OCI-LY3 (cell line): ENCODE measurements around the gene CAD.

ENCODE experiments used
- H2AFZ ChIP-seq: fragments of 200-600, 300-600 bp; shearing (Covaris generic); 2 replicates; pipeline ENCODE4 v1.6.0; 2014; ENCODE audit warnings: antibody characterized with exemption, low read depth, low read length
- H3K27ac ChIP-seq: fragments of 200-600, 300-600 bp; sonication (generic); 2 replicates; pipeline ENCODE4 v1.5.1; 2014; ENCODE audit warnings: mild to moderate bottlenecking, low read length, moderate library complexity, mixed read lengths
- H3K27me3 ChIP-seq: fragments of 200-600, 300-600 bp; sonication (generic); 2 replicates; pipeline ENCODE4 v1.6.1; 2014; ENCODE audit warnings: low read depth, low read length, mixed read lengths
- H3K36me3 ChIP-seq: fragments of 200-600, 300-600 bp; sonication (generic); replicated peaks from 2 replicates; pipeline ENCODE3; 2014; ENCODE audit warnings: low read depth, low read length, mixed read lengths
- H3K4me1 ChIP-seq: fragments of 300-600, 200-600 bp; sonication (generic); 2 replicates; pipeline ENCODE4 v1.6.1; 2014; ENCODE audit warnings: low read length, mixed read lengths
- H3K4me2 ChIP-seq: fragments of 200-600, 300-600 bp; sonication (generic); 2 replicates; pipeline ENCODE4 v1.6.1; 2014; ENCODE audit warnings: low read length, mixed read lengths
- H3K4me3 ChIP-seq: fragments of 300-600, 200-600 bp; sonication (generic); 2 replicates; pipeline ENCODE4 v1.5.1; 2014; ENCODE audit warnings: antibody characterized with exemption, mild to moderate bottlenecking, low read length, moderate library complexity
- H3K79me2 ChIP-seq: fragments of 300-600, 200-600 bp; shearing (Covaris generic); 2 replicates; pipeline ENCODE4 v1.6.1; 2014; ENCODE audit warnings: mild to moderate bottlenecking, low read length, mixed read lengths
- H3K9ac ChIP-seq: fragments of 300-600, 200-600 bp; shearing (Covaris generic); 2 replicates; pipeline ENCODE4 v1.6.0; 2014; ENCODE audit warnings: mild to moderate bottlenecking, low read length, moderate library complexity
- H3K9me3 ChIP-seq: fragments of 200-600, 300-600 bp; shearing (Covaris generic); 2 replicates; pipeline ENCODE4 v1.6.1; 2014; ENCODE audit warnings: low read length, mixed read lengths; ENCODE audit not compliant: insufficient read depth
- H4K20me1 ChIP-seq: fragments of 200-600, 300-600 bp; sonication (generic); 2 replicates; pipeline ENCODE4 v1.6.1; 2016; ENCODE audit warnings: low read length, mixed read lengths; ENCODE audit not compliant: insufficient read depth
- EZH2phosphoT487 ChIP-seq: fragments of 200-600 bp; shearing (Covaris generic); IDR thresholded peaks from 2 replicates; pipeline ENCODE4 v1.6.1; 2018; ENCODE audit warnings: antibody characterized with exemption, mixed run types, low read depth
- TF ChIP-seq, protein P1 (sequence below): fragments of 200-600, 300-600 bp; sonication (generic); IDR thresholded peaks from 2 replicates; pipeline ENCODE4 v1.5.1; 2014; ENCODE audit warnings: antibody characterized with exemption, low read length, low read depth

The CAD gene

GRCh38 chr2:27211241-27211942 is 5.8 kb upstream of the CAD start:
- Histone ChIP-seq H3K4me1 (peaks cover 11% of the 10 kb centered on the region), H3K9me3 (no peaks in the 10 kb centered on the region), H4K20me1 (no peaks in the 10 kb centered on the region), H3K27me3 (no peaks in the 10 kb centered on the region), H3K9ac (peak overlapping the region; percentile 83), H3K27ac (no peak overlapping the region), H3K4me3 (peak overlapping the region; percentile 88), H2AFZ (no peak overlapping the region), H3K4me2 (peak overlapping the region; percentile 85), H3K36me3 (peaks cover 21% of the 10 kb centered on the region), H3K79me2 (peaks cover 18% of the 10 kb centered on the region)
- TF ChIP-seq EZH2phosphoT487: no peak
- TF ChIP-seq, protein P1, sequence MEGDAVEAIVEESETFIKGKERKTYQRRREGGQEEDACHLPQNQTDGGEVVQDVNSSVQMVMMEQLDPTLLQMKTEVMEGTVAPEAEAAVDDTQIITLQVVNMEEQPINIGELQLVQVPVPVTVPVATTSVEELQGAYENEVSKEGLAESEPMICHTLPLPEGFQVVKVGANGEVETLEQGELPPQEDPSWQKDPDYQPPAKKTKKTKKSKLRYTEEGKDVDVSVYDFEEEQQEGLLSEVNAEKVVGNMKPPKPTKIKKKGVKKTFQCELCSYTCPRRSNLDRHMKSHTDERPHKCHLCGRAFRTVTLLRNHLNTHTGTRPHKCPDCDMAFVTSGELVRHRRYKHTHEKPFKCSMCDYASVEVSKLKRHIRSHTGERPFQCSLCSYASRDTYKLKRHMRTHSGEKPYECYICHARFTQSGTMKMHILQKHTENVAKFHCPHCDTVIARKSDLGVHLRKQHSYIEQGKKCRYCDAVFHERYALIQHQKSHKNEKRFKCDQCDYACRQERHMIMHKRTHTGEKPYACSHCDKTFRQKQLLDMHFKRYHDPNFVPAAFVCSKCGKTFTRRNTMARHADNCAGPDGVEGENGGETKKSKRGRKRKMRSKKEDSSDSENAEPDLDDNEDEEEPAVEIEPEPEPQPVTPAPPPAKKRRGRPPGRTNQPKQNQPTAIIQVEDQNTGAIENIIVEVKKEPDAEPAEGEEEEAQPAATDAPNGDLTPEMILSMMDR: no peak

- Histone ChIP-seq H4K20me1 (no peaks in the 10 kb centered on the region), H3K36me3 (peaks cover 19% of the 10 kb centered on the region), H3K79me2 (peaks cover 21% of the 10 kb centered on the region), H3K27me3 (no peaks in the 10 kb centered on the region), H3K9me3 (no peaks in the 10 kb centered on the region), H3K9ac (peak within 1 kb of the TSS; percentile 83), H3K4me2 (peak within 1 kb of the TSS; percentile 92), H3K27ac (peak within 1 kb of the TSS; percentile 76), H3K4me3 (peak within 1 kb of the TSS; percentile 88), H3K4me1 (peaks cover 17% of the 10 kb centered on the region), H2AFZ (peak within 1 kb of the TSS; percentile 78)
- TF ChIP-seq, protein P1: no peak
- no peak for TF ChIP-seq EZH2phosphoT487
Observed at GRCh38 chr2:27211943-27212625, 5.1 kb upstream of the CAD start, which contains the start of the genes ATRAID and SLC5A6. Gene ATRAID, plus strand, starts transcription at chr2:27212041. Its CDS starts 328 bp downstream, at chr2:27212369. Gene SLC5A6, minus strand, starts transcription at chr2:27212268. Its CDS starts 4,618 bp downstream, at chr2:27207650.

GRCh38 chr2:27212626-27213471 is 4.3 kb upstream of the CAD start:
- H4K20me1 ChIP-seq: no peaks in the 10 kb centered on the region
- peak overlapping the region; percentile 76 for H3K27ac ChIP-seq
- H3K27me3 ChIP-seq: no peaks in the 10 kb centered on the region
- H3K4me2 ChIP-seq: peak overlapping the region; percentile 92
- peak overlapping the region; percentile 35 for H2AFZ ChIP-seq
- H3K36me3 ChIP-seq: peaks cover 15% of the 10 kb centered on the region
- H3K79me2 ChIP-seq: peaks cover 27% of the 10 kb centered on the region
- H3K4me1 ChIP-seq: peaks cover 17% of the 10 kb centered on the region
- peak overlapping the region; percentile 88 for H3K4me3 ChIP-seq
- TF ChIP-seq, protein P1: no peak
- no peak for TF ChIP-seq EZH2phosphoT487
- H3K9ac ChIP-seq: peak overlapping the region; percentile 83
- no peaks in the 10 kb centered on the region for H3K9me3 ChIP-seq
